ENCODE results near the gene PXT1.

- TF ChIP-seq GATA2 (IDR thresholded peaks at IDR 0.05; ENCODE audit: low read depth, low read length): no peak
- no peak for TF ChIP-seq GATA3 (IDR thresholded peaks at IDR 0.05; ENCODE audit: low read depth, low read length)
Measured at GRCh38 chr6:36372088-36372487, 70.6 kb downstream of the PXT1 start.
